ENCODE results near the gene ST3GAL6. TPM values are rescaled to one million over a fixed set of nuclear protein-coding genes. Genes with fewer than 3 reads are reported as not detected.

The ST3GAL6 gene
- total and polyA plus RNA-seq, 2 of the 8 experiments (the other 6 are each of a cell fraction or from before 2014, with no cell fraction given) = 3.3 to 6.1 TPM

DNA sequence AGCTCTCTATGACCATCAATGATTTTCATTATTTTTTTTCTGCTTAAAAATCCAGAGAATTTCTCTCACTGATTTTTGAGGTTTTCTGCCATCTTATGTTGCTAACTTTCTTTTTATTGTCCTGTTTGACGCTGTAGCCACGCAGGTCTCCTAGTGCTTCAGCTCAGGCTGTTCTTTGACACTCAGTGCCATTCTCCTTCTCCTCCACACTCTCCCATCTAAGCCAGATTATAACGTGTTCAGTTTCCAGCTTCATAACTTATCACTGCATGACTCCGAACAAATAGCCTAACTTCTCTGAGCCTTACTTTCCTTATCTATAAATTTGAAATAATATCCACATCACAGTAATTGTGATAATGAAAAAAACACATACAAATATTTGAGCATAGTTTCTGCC, 22.8 kb upstream of the ST3GAL6 start (continued):
- TF ChIP-seq CEBPB (IDR thresholded peaks at IDR 0.05; ENCODE audit: low read depth, low read length) (no peak), JUN (IDR thresholded peaks at IDR 0.05; ENCODE audit: low read depth, low read length) (no peak), RBBP5 (IDR thresholded peaks at IDR 0.05; ENCODE audit: borderline replicate concordance, low read depth, low read length) (no peak), BRCA1 (IDR thresholded peaks at IDR 0.05; ENCODE audit: low read depth, low read length) (no peak), CHD1 (IDR thresholded peaks at IDR 0.05; ENCODE audit: low read depth, low read length) (no peak), POLR2A (IDR thresholded peaks at IDR 0.05; ENCODE audit: control extremely low read depth in 1 of 2, low read depth in 2 of 2, low read length in 2 of 2) (no peak), RFX5 (IDR thresholded peaks at IDR 0.05; ENCODE audit: borderline replicate concordance, low read depth, low read length) (no peak), KDM5A (IDR thresholded peaks at IDR 0.05; ENCODE audit: low read length) (no peak)
